OCI-LY7 (cell line): ENCODE measurements around the gene CCIN. TPM values are rescaled to one million over a fixed set of nuclear protein-coding genes. Genes with fewer than 3 reads are reported as not detected.

Source experiments
- BruUV-seq: library from RNA; stranded (reverse); fragments of 400-500 nt; replicated peaks from 2 replicates; lab custom pipeline; 2021; lab: Mats Ljungman, UMichigan
- CTCF ChIA-PET: fragments of 300-600 bp; sonication (Branson Sonifier 250); formaldehyde crosslinking; loops from one replicate; lab custom pipeline; 2022; ENCODE audit warnings: antibody characterized with exemption; ENCODE audit not compliant: unreplicated experiment; lab: Charles Lee
- POLR2A ChIA-PET: fragments of 300-600 bp; sonication (Branson Sonifier 250); formaldehyde crosslinking; loops from one replicate; lab custom pipeline; 2022; ENCODE audit warnings: antibody characterized with exemption; lab: Charles Lee
- DNase-seq: peaks from one replicate; pipeline ENCODE4 v3.0.0-alpha.2; 2015; ENCODE audit warnings: low spot score
- H2AFZ ChIP-seq: fragments of 200-600 bp; sonication (generic), shearing (Covaris generic); 2 replicates; pipeline ENCODE4 v1.6.1; 2014; ENCODE audit warnings: mild to moderate bottlenecking, antibody characterized with exemption, low read length, moderate library complexity
- H3K27ac ChIP-seq: fragments of 200-600 bp; sonication (generic); 2 replicates; pipeline ENCODE4 v1.5.1; 2014; ENCODE audit warnings: mixed run types, low read depth, mild to moderate bottlenecking, moderate library complexity, low read length, inconsistent platforms; ENCODE audit not compliant: poor library complexity, severe bottlenecking
- H3K36me3 ChIP-seq: fragments of 200-600 bp; sonication (generic); 2 replicates; pipeline ENCODE4 v1.6.1; 2014; ENCODE audit warnings: mild to moderate bottlenecking, antibody characterized with exemption, low read length, moderate library complexity, mixed read lengths; ENCODE audit not compliant: insufficient read depth
- H3K4me1 ChIP-seq: fragments of 200-600 bp; sonication (generic); 2 replicates; pipeline ENCODE4 v1.5.1; 2014; ENCODE audit warnings: mild to moderate bottlenecking, low read length; ENCODE audit not compliant: insufficient read depth, poor library complexity, severe bottlenecking
- H3K4me2 ChIP-seq: fragments of 200-600 bp; sonication (generic); 2 replicates; pipeline ENCODE4 v1.6.1; 2014; ENCODE audit warnings: mild to moderate bottlenecking, low read length
- H3K4me3 ChIP-seq: fragments of 200-600 bp; sonication (generic); 2 replicates; pipeline ENCODE4 v1.5.1; 2014; ENCODE audit warnings: mild to moderate bottlenecking, low read depth, low read length; ENCODE audit not compliant: poor library complexity, severe bottlenecking
- H3K79me2 ChIP-seq: fragments of 200-600 bp; sonication (generic); 2 replicates; pipeline ENCODE4 v1.6.1; 2016; ENCODE audit warnings: low read depth, mild to moderate bottlenecking, low read length, moderate library complexity, mixed read lengths; ENCODE audit not compliant: insufficient read depth
- H3K9me2 ChIP-seq: fragments of 200-600 bp; sonication (generic); 2 replicates; pipeline ENCODE4 v1.6.1; 2016; ENCODE audit warnings: mild to moderate bottlenecking, low read length, mixed read lengths; ENCODE audit not compliant: insufficient read depth
- H3K9me3 ChIP-seq: fragments of 200-600 bp; sonication (generic); 2 replicates; pipeline ENCODE4 v1.6.1; 2014; ENCODE audit warnings: mild to moderate bottlenecking, mixed run types, low read length, mixed read lengths
- H4K20me1 ChIP-seq: fragments of 200-600 bp; sonication (generic); 2 replicates; pipeline ENCODE4 v1.6.1; 2014; ENCODE audit warnings: mild to moderate bottlenecking, antibody characterized with exemption, low read length, moderate library complexity, mixed read lengths; ENCODE audit not compliant: insufficient read depth
- EZH2phosphoT487 ChIP-seq: fragments of 200-600 bp; sonication (generic); IDR thresholded peaks from 2 replicates; pipeline ENCODE4 v1.6.1; 2018; ENCODE audit warnings: low read depth, borderline replicate concordance, mild to moderate bottlenecking, mixed run types, antibody characterized with exemption, low read length, moderate library complexity, mixed read lengths
- intact Hi-C: fragments of 100-400 bp; cut with micrococcal nuclease; formaldehyde crosslinking; loops from one replicate; pipeline ENCODE4 v1.10.0; 2022; ENCODE audit not compliant: unreplicated experiment
- total RNA-seq, 2 experiments: library from RNA; depleted of rRNA in 1 of 2; stranded (reverse); fragments of >200 nt in 1 of 2; shearing (Covaris generic) in 1 of 2; gene quantifications; 2 replicates each; pipeline ENCODE4 v1.2.3, GENCODE V29; 2014 to 2022
- TF ChIP-seq, protein P1 (sequence below): fragments of 200-600 bp; sonication (generic); conservative IDR thresholded peaks from 2 replicates; pipeline ENCODE4 v1.5.1; 2014; ENCODE audit warnings: mild to moderate bottlenecking, antibody characterized with exemption, low read length, moderate library complexity, mixed read lengths

The CCIN gene
- total RNA-seq, 2 experiments from 2014 or later: not detected

DNA sequence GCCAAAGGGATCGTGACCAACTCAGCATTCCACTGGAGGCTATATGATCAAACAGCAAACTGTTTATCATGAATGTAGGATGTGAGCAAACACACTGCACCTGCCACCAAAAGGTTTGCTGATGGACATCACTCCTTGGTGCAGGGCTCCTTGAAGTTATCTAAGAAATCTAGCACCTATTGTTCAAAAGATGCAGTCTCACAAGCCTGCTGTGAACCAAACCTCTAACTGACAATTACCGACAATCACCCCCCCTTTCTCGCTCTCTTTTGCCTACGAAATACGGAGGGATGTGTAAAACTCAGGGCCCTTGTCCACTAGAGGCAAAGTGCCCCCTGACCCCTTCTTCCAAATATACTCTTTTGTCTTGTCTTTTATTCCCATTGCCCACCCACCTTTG lies 19.0 kb downstream of the CCIN start:
- Histone ChIP-seq H3K4me3 (no peak overlapping the region), H3K9me3 (no peaks in the 10 kb centered on the region), H3K79me2 (peaks cover 24% of the 10 kb centered on the region), H3K4me1 (peaks cover 24% of the 10 kb centered on the region), H3K9me2 (no peaks in the 10 kb centered on the region), H3K4me2 (no peak overlapping the region), H3K27ac (no peak overlapping the region), H3K36me3 (peaks cover 10% of the 10 kb centered on the region; the same call in 1 of the 2 replicates), H2AFZ (no peak overlapping the region), H4K20me1 (peaks cover 18% of the 10 kb centered on the region)
- POLR2A ChIA-PET: interaction anchor here (2.2 kb wide), 1 partner anchor 299 kb away, joined by 5 read pairs; no protein-coding TSS in a partner anchor
- TF ChIP-seq EZH2phosphoT487: no peak
- TF ChIP-seq, protein P1, sequence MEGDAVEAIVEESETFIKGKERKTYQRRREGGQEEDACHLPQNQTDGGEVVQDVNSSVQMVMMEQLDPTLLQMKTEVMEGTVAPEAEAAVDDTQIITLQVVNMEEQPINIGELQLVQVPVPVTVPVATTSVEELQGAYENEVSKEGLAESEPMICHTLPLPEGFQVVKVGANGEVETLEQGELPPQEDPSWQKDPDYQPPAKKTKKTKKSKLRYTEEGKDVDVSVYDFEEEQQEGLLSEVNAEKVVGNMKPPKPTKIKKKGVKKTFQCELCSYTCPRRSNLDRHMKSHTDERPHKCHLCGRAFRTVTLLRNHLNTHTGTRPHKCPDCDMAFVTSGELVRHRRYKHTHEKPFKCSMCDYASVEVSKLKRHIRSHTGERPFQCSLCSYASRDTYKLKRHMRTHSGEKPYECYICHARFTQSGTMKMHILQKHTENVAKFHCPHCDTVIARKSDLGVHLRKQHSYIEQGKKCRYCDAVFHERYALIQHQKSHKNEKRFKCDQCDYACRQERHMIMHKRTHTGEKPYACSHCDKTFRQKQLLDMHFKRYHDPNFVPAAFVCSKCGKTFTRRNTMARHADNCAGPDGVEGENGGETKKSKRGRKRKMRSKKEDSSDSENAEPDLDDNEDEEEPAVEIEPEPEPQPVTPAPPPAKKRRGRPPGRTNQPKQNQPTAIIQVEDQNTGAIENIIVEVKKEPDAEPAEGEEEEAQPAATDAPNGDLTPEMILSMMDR: no peak
- no peak for DNase-seq
- CTCF ChIA-PET: no interaction called here
- intact Hi-C loops: no loop called here
- no TSS peak for BruUV-seq

DNA sequence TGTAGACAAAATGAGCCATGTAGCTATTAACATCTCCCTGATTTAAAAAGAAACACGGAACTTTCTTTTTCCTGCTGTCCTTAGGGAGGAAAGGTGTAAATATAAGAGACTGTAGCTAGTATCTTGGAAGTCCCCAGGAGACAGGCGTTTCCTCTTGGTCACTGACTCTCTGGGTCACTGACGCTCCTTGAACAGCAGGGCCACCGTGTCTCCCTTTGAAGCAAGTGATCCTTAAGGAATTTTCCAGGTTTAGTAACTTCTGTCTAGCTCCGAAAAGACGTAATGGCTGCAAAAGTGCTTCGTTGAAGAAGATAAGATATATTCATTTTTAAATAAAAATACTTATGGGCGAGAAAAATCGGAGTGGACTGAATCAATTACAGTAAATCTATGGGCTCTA lies 20.8 kb downstream of the CCIN start:
- no TSS peak for BruUV-seq
- peak overlapping the region; percentile 65; the same call in 1 of the 2 replicates for H2AFZ ChIP-seq
- peaks cover 42% of the 10 kb centered on the region for H3K79me2 ChIP-seq
- CTCF ChIA-PET: interaction anchor here (0.6 to 1.9 kb wide), 4 partner anchors 24 to 575 kb away, joined by 3 to 4 read pairs (median 4); no protein-coding TSS in a partner anchor
- peaks cover 40% of the 10 kb centered on the region for H3K4me1 ChIP-seq
- H3K27ac ChIP-seq: no peak overlapping the region
- peak; percentile 17 for DNase-seq
- H4K20me1 ChIP-seq: peaks cover 27% of the 10 kb centered on the region
- H3K9me2 ChIP-seq: no peaks in the 10 kb centered on the region
- POLR2A ChIA-PET: interaction anchor here (0.6 to 3.9 kb wide), 18 partner anchors 12 to 549 kb away, joined by 3 to 18 read pairs (median 4); partner anchors contain the start of gene GNE
- H3K4me2 ChIP-seq: peak overlapping the region; percentile 68
- H3K9me3 ChIP-seq: no peaks in the 10 kb centered on the region
- intact Hi-C loops: loop anchor here (1.0 to 5.0 kb wide), 4 partner anchors 37 to 138 kb away; partner anchors contain the start of gene GNE
- peak overlapping the region; percentile 92 for H3K4me3 ChIP-seq
- H3K36me3 ChIP-seq: peaks cover 27% of the 10 kb centered on the region
- TF ChIP-seq, protein P1: no peak
